GM23338 (cell line): ENCODE data around the gene COL15A1. TPM values are rescaled to one million over a fixed set of nuclear protein-coding genes. Genes with fewer than 3 reads are reported as not detected.

ENCODE experiments used
- ATAC-seq: fragments of 200-7000 bp; cut with Tn5 transposase; 3 replicates; pipeline ENCODE4 v1.9.1; 2020
- DNase-seq: peaks from one replicate; pipeline ENCODE4 v3.0.0-alpha.2; 2015; ENCODE audit warnings: low spot score
- H2AFZ ChIP-seq: fragments of 200-600 bp; sonication (generic); 2 replicates; pipeline ENCODE4 v1.8.0; 2016; ENCODE audit warnings: antibody characterized with exemption, mild to moderate bottlenecking, moderate library complexity
- H3F3A ChIP-seq: fragments of 200-600 bp; sonication (generic); replicated peaks from 2 replicates; pipeline ENCODE4 v1.8.0; 2017; ENCODE audit warnings: antibody characterized with exemption, mixed run types, low read depth
- H3K27ac ChIP-seq: fragments of 200-600 bp; sonication (generic); 2 replicates; pipeline ENCODE4 v1.6.1; 2016; ENCODE audit warnings: low read depth
- H3K27me3 ChIP-seq: fragments of 200-600 bp; sonication (generic); 2 replicates; pipeline ENCODE4 v1.8.0; 2016; ENCODE audit warnings: mild to moderate bottlenecking, mixed run types, moderate library complexity; ENCODE audit not compliant: insufficient read depth
- H3K36me3 ChIP-seq: fragments of 200-600 bp; sonication (generic); 2 replicates; pipeline ENCODE4 v1.8.0; 2016; ENCODE audit warnings: mild to moderate bottlenecking; ENCODE audit not compliant: insufficient read depth
- H3K4me1 ChIP-seq: fragments of 200-600 bp; sonication (generic); 2 replicates; pipeline ENCODE4 v1.8.0; 2016; ENCODE audit warnings: mild to moderate bottlenecking, moderate library complexity; ENCODE audit not compliant: insufficient read depth
- H3K4me2 ChIP-seq: fragments of 200-600 bp; sonication (generic); 2 replicates; pipeline ENCODE4 v1.7.1; 2017; ENCODE audit warnings: mixed run types
- H3K4me3 ChIP-seq: fragments of 200-600 bp; sonication (generic); 2 replicates; pipeline ENCODE4 v1.6.1; 2016; ENCODE audit warnings: mixed run types
- H3K79me2 ChIP-seq: fragments of 200-600 bp; sonication (generic); replicated peaks from 2 replicates; pipeline ENCODE4 v1.8.0; 2017; ENCODE audit warnings: mild to moderate bottlenecking; ENCODE audit not compliant: insufficient read depth
- H3K9me2 ChIP-seq: fragments of 200-600 bp; sonication (generic); 2 replicates; pipeline ENCODE4 v1.8.0; 2017; ENCODE audit not compliant: insufficient read depth
- H4K20me1 ChIP-seq: fragments of 200-600 bp; sonication (generic); replicated peaks from 2 replicates; pipeline ENCODE4 v1.8.0; 2017; ENCODE audit warnings: mild to moderate bottlenecking; ENCODE audit not compliant: insufficient read depth
- H3K27ac Mint-ChIP-seq: 2 replicates; pipeline ENCODE4 v1.8.0; 2020; ENCODE audit warnings: inconsistent platforms, mild to moderate bottlenecking, moderate library complexity, mixed read lengths
- H3K27me3 Mint-ChIP-seq: 3 replicates; pipeline ENCODE4 v1.8.0; 2022; ENCODE audit warnings: low read depth, mild to moderate bottlenecking, moderate library complexity, mixed read lengths, inconsistent platforms; ENCODE audit not compliant: insufficient read depth, poor library complexity
- H3K36me3 Mint-ChIP-seq: 3 replicates; pipeline ENCODE4 v1.8.0; 2021; ENCODE audit warnings: low read depth, mild to moderate bottlenecking, inconsistent platforms, moderate library complexity, mixed read lengths
- H3K4me1 Mint-ChIP-seq: 3 replicates; pipeline ENCODE4 v1.8.0; 2020; ENCODE audit warnings: mild to moderate bottlenecking, inconsistent platforms, mixed read lengths
- H3K4me3 Mint-ChIP-seq: 3 replicates; pipeline ENCODE4 v1.8.0; 2021; ENCODE audit warnings: moderate library complexity, mild to moderate bottlenecking, inconsistent platforms, mixed read lengths
- H3K9me3 Mint-ChIP-seq: 3 replicates; pipeline ENCODE4 v1.8.0; 2020; ENCODE audit warnings: moderate library complexity, mild to moderate bottlenecking, inconsistent platforms, mixed read lengths
- CTCF ChIP-seq, 2 experiments: fragments of 200-600 bp in 1 of 2; sonication (generic) in 1 of 2; conservative IDR thresholded peaks; 2 replicates each; pipeline versions ENCODE4 v1.5.1 to v1.6.1; 2016 to 2017; ENCODE audit warnings: antibody characterized with exemption in 2 of 2, low read depth in 2 of 2, mild to moderate bottlenecking in 2 of 2, moderate library complexity in 1 of 2
- ETS1 ChIP-seq: IDR thresholded peaks from 2 replicates; pipeline ENCODE4 v1.6.1; 2016; ENCODE audit warnings: antibody characterized with exemption
- EZH2 ChIP-seq: fragments of 200-600 bp; sonication (generic); IDR thresholded peaks from one replicate; pipeline ENCODE4 v1.8.0; 2017; ENCODE audit warnings: antibody characterized with exemption, mild to moderate bottlenecking, low read depth; ENCODE audit not compliant: unreplicated experiment
- EZH2phosphoT487 ChIP-seq: fragments of 200-600 bp; sonication (generic); IDR thresholded peaks from one replicate; pipeline ENCODE4 v1.8.1; 2018; ENCODE audit warnings: antibody characterized with exemption; ENCODE audit not compliant: unreplicated experiment
- POLR2AphosphoS5 ChIP-seq: IDR thresholded peaks from 2 replicates; pipeline ENCODE4 v1.6.1; 2016; ENCODE audit warnings: antibody characterized with exemption, low read depth
- REST ChIP-seq: IDR thresholded peaks from one replicate; pipeline ENCODE4 v1.6.1; 2018; ENCODE audit warnings: antibody characterized with exemption; ENCODE audit not compliant: unreplicated experiment
- STAT1 ChIP-seq: IDR thresholded peaks from one replicate; pipeline ENCODE4 v1.6.1; 2016; ENCODE audit warnings: antibody characterized with exemption; ENCODE audit not compliant: unreplicated experiment
- ZNF114 ChIP-seq: fragments of 250-450 bp; sonication (Bioruptor Pico); IDR thresholded peaks from 2 replicates; pipeline ENCODE4 v1.5.0; 2020; ENCODE audit warnings: mild to moderate bottlenecking, moderate library complexity
- ZNF331 ChIP-seq: fragments of 250-450 bp; sonication (Bioruptor Pico); IDR thresholded peaks from 2 replicates; pipeline ENCODE4 v1.5.0; 2020; ENCODE audit warnings: low read depth, mild to moderate bottlenecking, moderate library complexity
- ZNF462 ChIP-seq: fragments of 250-450 bp; sonication (Bioruptor Pico); IDR thresholded peaks from 2 replicates; pipeline ENCODE4 v1.5.0; 2020; ENCODE audit warnings: mild to moderate bottlenecking, moderate library complexity
- polyA plus RNA-seq: library from polyadenylated mRNA; unstranded; fragments of >200 nt; fragmentation: Nextera tagmentation; extraction: Ambion mirVana; gene quantifications from 2 replicates; pipeline ENCODE4 v1.2.1, GENCODE V29; 2016
- total RNA-seq: library from RNA; depleted of rRNA; stranded (reverse); fragments of >200 nt; shearing (Covaris generic); gene quantifications from 2 replicates; pipeline ENCODE4 v1.2.3, GENCODE V29; 2014

The COL15A1 gene
- total and polyA plus RNA-seq, 2 experiments from 2014 or later, result 0.17 to 0.18 TPM

- TF ChIP-seq POLR2AphosphoS5 (no peak), ZNF331 (CRISPR knock-in tag) (no peak), REST (no peak), STAT1 (no peak), CTCF (conservative IDR thresholded peaks at IDR 0.05; ENCODE audit: low read depth in 2 of 2) (no peak)
Observed at GRCh38 chr9:99029083-99029645, 85.5 kb downstream of the COL15A1 start (continued).

GRCh38 chr9:99030092-99030511 lies 86.4 kb downstream of the COL15A1 start:
- H3K4me2 ChIP-seq, result no peak overlapping the region
- no peak overlapping the region for H2AFZ ChIP-seq
- H3K79me2 ChIP-seq, result no peaks in the 10 kb centered on the region
- H3F3A ChIP-seq, result no peaks in the 10 kb centered on the region
- no peaks in the 10 kb centered on the region for H3K4me1 ChIP-seq
- no peaks in the 10 kb centered on the region for H3K36me3 ChIP-seq
- no peak overlapping the region for H3K4me3 ChIP-seq
- no peak overlapping the region for H3K4me3 Mint-ChIP-seq
- H3K27me3 Mint-ChIP-seq, result peaks cover 2% of the 10 kb centered on the region
- no peaks in the 10 kb centered on the region for H4K20me1 ChIP-seq
- H3K27ac ChIP-seq, result no peak overlapping the region
- no peak for ATAC-seq
- no peaks in the 10 kb centered on the region; the same call in 2 of the 3 replicates for H3K4me1 Mint-ChIP-seq
- H3K36me3 Mint-ChIP-seq, result no peaks in the 10 kb centered on the region
- no peaks in the 10 kb centered on the region for H3K27me3 ChIP-seq
- DNase-seq, result no peak
- H3K9me2 ChIP-seq, result 0 out of 2 replicates have a peak, but pooled peaks cover 4% of the 10 kb centered on the region
- no peak overlapping the region for H3K27ac Mint-ChIP-seq
- H3K9me3 Mint-ChIP-seq, result peaks cover 6% of the 10 kb centered on the region
- TF ChIP-seq ETS1 (no peak), POLR2AphosphoS5 (no peak), ZNF462 (no peak), EZH2phosphoT487 (no peak), EZH2 (no peak), ZNF114 (no peak)
